Skeletal muscle tissue (tissue), 4 donors: ENCODE data around the gene SMG7. TPM values are rescaled to one million over a fixed set of nuclear protein-coding genes. Genes with fewer than 3 reads are reported as not detected.

Source experiments
- H3K27ac ChIP-seq: one replicate; pipeline ENCODE4 v1.7.0; 2013; ENCODE audit warnings: mild to moderate bottlenecking, low read depth, low read length, inconsistent platforms
- H3K27me3 ChIP-seq, 3 donors: one replicate each; pipeline ENCODE4 v1.7.0; 2013; ENCODE audit warnings: low read length in 3 of 3; ENCODE audit not compliant: control insufficient read depth in 3 of 3, insufficient read depth in 3 of 3
- H3K36me3 ChIP-seq, 3 donors: one replicate each; pipeline ENCODE4 v1.7.0; 2013; ENCODE audit warnings: low read length in 3 of 3; ENCODE audit not compliant: control insufficient read depth in 3 of 3, insufficient read depth in 3 of 3
- H3K4me1 ChIP-seq, 3 donors: one replicate each; pipeline ENCODE4 v1.7.0; 2013; ENCODE audit warnings: low read length in 3 of 3, mild to moderate bottlenecking in 3 of 3; ENCODE audit not compliant: control insufficient read depth in 3 of 3, insufficient read depth in 3 of 3
- H3K4me3 ChIP-seq, 3 donors: one replicate each; pipeline ENCODE4 v1.7.0; 2013; ENCODE audit warnings: low read length in 3 of 3
- H3K9ac ChIP-seq, 3 donors: one replicate each; pipeline ENCODE4 v1.7.0; 2013; ENCODE audit warnings: low read length in 3 of 3, mild to moderate bottlenecking in 3 of 3, moderate library complexity in 2 of 3, low read depth in 1 of 3
- H3K9me3 ChIP-seq, 3 donors: one replicate each; pipeline ENCODE4 v1.7.0; 2013; ENCODE audit warnings: low read length in 3 of 3; ENCODE audit not compliant: control insufficient read depth in 3 of 3
- total RNA-seq: library from RNA; depleted of rRNA; stranded (reverse); fragments of >200 nt; gene quantifications from one replicate; pipeline ENCODE4 v1.2.3, GENCODE V29; 2014
- donor health status: Osteomylitis.

SMG7 gene
- total RNA-seq, 1 donor from 2014 or later = 9.4 TPM

- Histone ChIP-seq H3K36me3 (peaks cover 27 to 58% (median 46%) of the 10 kb centered on the region in 3 donors), H3K9ac (no peak overlapping the region), H3K4me1 (peaks cover 0 to 5% (median 0%) of the 10 kb centered on the region in 3 donors), H3K27me3 (no peaks in the 10 kb centered on the region), H3K9me3 (no peaks in the 10 kb centered on the region), H3K4me3 (no peak overlapping the region), H3K27ac (no peak overlapping the region)
These were observed 80.6 kb downstream of the SMG7 start for GRCh38 chr1:183552891-183553290.

DNA sequence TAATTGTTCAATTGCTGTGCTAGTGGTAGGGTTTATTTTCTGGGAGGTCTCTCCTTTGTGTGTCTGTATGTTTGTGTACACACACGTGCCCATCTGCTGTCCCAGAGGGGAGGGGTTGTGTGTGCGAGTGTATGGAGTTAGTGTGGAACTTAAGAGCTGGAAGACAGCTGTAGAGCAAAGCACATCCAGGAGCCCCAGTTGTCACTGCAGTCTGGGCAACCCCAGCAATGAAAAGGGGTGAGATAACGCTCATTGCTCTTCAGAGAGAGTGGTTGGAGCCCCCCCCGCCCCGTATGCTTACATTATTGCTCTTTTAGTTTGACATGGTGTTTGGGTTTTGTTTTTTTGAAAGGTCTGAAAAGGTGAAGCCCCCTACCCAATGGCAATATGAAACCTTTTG lies 81.0 kb downstream of the SMG7 start:
- H3K36me3 ChIP-seq = peaks cover 27 to 56% (median 43%) of the 10 kb centered on the region in 3 donors
- H3K9ac ChIP-seq = no peak overlapping the region
- H3K4me3 ChIP-seq = no peak overlapping the region
- no peaks in the 10 kb centered on the region for H3K9me3 ChIP-seq
- peaks cover 0 to 5% (median 0%) of the 10 kb centered on the region in 3 donors for H3K4me1 ChIP-seq
- H3K27me3 ChIP-seq = no peaks in the 10 kb centered on the region
- no peak overlapping the region for H3K27ac ChIP-seq

DNA sequence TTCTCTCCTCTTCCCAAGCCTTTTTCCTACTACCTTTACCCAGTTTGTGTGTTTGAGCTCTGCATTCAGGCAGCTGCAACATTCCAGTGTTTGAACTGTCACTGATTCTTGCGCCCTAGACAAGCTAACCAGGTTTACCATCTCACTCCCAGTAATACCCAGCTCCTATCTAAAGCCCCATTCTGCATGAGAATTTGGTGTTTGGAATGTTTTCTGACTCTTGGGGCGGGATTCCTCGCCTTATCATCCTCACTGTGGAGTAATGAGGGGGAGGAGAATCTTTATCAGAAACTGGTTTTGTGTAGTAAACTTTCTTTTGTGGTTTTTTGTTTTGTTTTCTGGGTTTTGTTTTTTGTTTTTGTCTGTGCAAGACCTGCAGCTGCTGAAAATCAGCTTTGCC lies 81.5 kb downstream of the SMG7 start:
- H3K27ac ChIP-seq = no peak overlapping the region
- peaks cover 27 to 51% (median 40%) of the 10 kb centered on the region in 3 donors for H3K36me3 ChIP-seq
- H3K4me1 ChIP-seq = peaks cover 0 to 5% (median 0%) of the 10 kb centered on the region in 3 donors
- no peaks in the 10 kb centered on the region for H3K9me3 ChIP-seq
- H3K9ac ChIP-seq = no peak overlapping the region
- H3K4me3 ChIP-seq = no peak overlapping the region
- H3K27me3 ChIP-seq = no peaks in the 10 kb centered on the region

DNA sequence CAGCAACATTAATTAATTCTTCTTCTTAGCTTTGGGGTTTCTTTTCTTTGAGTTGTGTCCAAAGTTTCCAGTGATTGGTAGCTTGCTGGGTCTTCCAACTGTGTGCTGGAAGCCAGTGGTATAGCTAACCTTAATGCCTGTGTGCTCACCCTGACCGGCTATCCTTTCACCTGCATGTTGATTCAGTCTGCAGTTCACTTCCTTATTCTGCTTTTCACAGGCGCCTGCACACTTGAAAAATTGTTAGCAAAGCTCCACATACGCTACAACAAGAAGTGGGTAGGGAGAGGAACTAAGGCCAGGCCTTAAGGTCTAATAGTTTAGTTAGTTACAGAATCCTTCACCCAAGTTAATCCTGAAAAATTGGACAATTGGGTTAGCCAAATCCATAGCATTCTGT lies 82.3 kb downstream of the SMG7 start:
- peaks cover 0 to 5% (median 0%) of the 10 kb centered on the region in 3 donors for H3K4me1 ChIP-seq
- no peak overlapping the region for H3K4me3 ChIP-seq
- peaks cover 27 to 43% (median 38%) of the 10 kb centered on the region in 3 donors for H3K36me3 ChIP-seq
- H3K27ac ChIP-seq = no peak overlapping the region
- no peaks in the 10 kb centered on the region for H3K9me3 ChIP-seq
- H3K27me3 ChIP-seq = no peaks in the 10 kb centered on the region
- no peak overlapping the region for H3K9ac ChIP-seq

DNA sequence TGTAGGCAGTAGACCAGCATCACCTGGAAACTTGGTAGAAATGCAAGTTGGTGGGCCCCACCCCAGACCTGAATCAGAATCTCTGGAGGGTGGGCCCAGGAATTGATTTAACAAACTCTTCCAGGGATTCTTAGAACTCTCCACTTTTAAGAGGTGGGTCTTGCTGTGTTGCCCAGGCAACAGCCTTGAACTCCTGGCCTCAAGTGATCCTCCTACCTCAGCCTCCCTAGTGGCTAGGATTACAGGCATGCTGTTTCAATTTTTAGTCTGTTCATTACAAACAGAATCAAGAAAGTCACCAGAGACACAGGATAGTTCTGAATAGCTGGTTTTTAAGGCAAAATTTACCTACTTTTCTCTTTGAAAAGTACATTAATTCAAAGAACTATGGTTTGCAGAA lies 86.8 kb downstream of the SMG7 start:
- Histone ChIP-seq H3K4me1 (no peaks in the 10 kb centered on the region), H3K27me3 (peaks cover 0 to 4% (median 0%) of the 10 kb centered on the region in 3 donors), H3K4me3 (no peak overlapping the region), H3K9ac (no peak overlapping the region), H3K9me3 (no peaks in the 10 kb centered on the region), H3K36me3 (peaks cover 3 to 10% (median 4%) of the 10 kb centered on the region in 3 donors), H3K27ac (no peak overlapping the region)

DNA sequence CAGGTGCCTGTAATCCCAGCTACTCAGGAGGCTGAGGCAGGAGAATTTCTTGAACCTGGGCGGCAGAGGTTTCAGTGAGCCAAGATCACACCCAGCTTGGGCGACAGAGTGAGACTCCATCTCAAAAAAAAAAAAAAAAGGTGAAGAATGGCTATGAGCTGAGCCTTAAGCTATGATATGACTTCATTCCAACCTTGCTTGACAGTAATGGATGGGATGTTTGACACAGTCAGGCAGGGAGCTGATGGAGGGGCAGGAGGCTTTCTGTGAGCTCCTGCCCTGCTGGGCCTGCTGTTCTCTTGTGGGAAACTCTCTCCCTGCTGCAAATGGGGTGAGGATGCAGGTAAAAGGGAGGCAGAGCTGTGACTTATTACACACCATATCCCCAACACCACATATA lies 90.4 kb downstream of the SMG7 start:
- H3K9me3 ChIP-seq = no peaks in the 10 kb centered on the region
- H3K4me1 ChIP-seq = peaks cover 4 to 10% (median 6%) of the 10 kb centered on the region in 3 donors

GRCh38 chr1:183565261-183565660 lies 93.0 kb downstream of the SMG7 start:
- no peak overlapping the region for H3K4me3 ChIP-seq
- H3K9ac ChIP-seq = no peak overlapping the region
- H3K9me3 ChIP-seq = no peaks in the 10 kb centered on the region
- H3K27me3 ChIP-seq = peaks cover 0 to 10% (median 3%) of the 10 kb centered on the region in 3 donors
- peaks cover 6 to 13% (median 8%) of the 10 kb centered on the region in 3 donors for H3K4me1 ChIP-seq
- H3K27ac ChIP-seq = no peak overlapping the region
- no peaks in the 10 kb centered on the region for H3K36me3 ChIP-seq

More for the DNA sequence above, 90.4 kb downstream of the SMG7 start:
- peaks cover 0 to 10% (median 3%) of the 10 kb centered on the region in 3 donors for H3K27me3 ChIP-seq
- H3K9ac ChIP-seq = no peak overlapping the region
- H3K27ac ChIP-seq = no peak overlapping the region
- H3K36me3 ChIP-seq = no peaks in the 10 kb centered on the region
- H3K4me3 ChIP-seq = no peak overlapping the region

DNA sequence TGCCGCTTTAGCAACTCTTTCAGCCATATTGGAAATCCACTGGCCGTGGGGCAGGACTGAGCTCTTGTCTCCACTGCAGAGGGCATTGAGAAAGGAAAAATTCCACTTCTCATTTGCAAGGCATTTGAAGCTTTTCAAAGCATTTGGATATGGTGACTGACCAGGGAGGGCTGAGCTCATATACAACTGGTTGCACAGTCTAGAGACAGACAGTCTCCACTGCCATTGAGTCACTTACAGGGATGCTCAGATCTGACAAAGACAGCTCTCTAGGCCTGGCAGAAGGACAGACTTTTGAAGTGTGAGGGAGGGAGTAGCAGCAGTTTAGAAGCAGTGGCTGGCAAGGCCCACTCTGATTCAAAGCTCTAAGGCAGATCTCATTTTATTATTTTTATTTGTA lies 93.7 kb downstream of the SMG7 start:
- no peak overlapping the region for H3K4me3 ChIP-seq
- H3K27me3 ChIP-seq = peaks cover 0 to 10% (median 3%) of the 10 kb centered on the region in 3 donors
- H3K36me3 ChIP-seq = no peaks in the 10 kb centered on the region
- H3K9me3 ChIP-seq = no peaks in the 10 kb centered on the region
- peaks cover 6 to 13% (median 8%) of the 10 kb centered on the region in 3 donors for H3K4me1 ChIP-seq
- no peak overlapping the region for H3K9ac ChIP-seq
- H3K27ac ChIP-seq = no peak overlapping the region

GRCh38 chr1:183567584-183567983 lies 95.3 kb downstream of the SMG7 start:
- peaks cover 0 to 10% (median 3%) of the 10 kb centered on the region in 3 donors for H3K27me3 ChIP-seq
- no peak overlapping the region for H3K9ac ChIP-seq
- peak overlapping the region; percentile 10 for H3K27ac ChIP-seq
- H3K9me3 ChIP-seq = no peaks in the 10 kb centered on the region
- peaks cover 6 to 13% (median 8%) of the 10 kb centered on the region in 3 donors for H3K4me1 ChIP-seq
- H3K4me3 ChIP-seq = no peak overlapping the region
- no peaks in the 10 kb centered on the region for H3K36me3 ChIP-seq

DNA sequence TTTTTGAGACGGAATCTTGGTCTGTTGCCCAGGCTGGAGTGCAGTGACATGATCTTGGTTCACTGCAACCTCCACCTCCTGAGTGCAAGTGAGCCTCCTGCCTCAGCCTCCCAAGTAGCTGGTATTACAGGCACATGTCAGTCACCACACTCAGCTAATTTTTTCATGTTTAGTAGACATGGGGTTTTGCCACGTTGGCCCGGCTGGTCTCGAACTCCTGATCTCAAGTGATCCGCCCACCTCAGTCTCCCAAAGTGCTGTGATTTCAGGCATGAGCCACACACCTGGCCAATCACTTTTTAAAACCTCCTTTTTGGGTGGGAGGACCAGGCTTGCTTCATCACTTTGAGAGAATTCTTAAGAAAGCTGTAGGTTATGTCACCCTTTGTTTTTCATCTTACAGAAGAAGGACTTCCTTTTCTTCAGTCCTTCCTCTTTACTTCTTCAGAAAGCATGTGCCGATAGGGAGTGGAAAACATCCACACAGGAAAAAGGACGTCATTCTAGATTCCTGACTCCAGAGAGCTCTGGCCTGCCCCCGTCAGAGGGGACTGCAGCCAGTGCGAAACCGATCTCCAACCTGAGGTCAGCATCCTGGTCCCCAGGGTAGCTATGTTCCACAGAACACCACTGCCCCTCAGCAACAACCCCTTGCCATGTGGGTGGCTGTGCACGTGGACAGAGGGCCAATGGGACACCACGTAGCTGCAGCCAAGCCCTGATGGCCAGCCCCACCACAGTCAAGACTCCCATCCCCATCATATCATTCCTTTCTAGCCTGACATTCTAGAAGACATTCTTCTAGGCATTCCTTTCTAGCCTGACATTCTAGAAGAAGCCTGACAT lies 96.1 kb downstream of the SMG7 start:
- H3K36me3 ChIP-seq = no peaks in the 10 kb centered on the region
- H3K27me3 ChIP-seq = peaks cover 0 to 6% (median 3%) of the 10 kb centered on the region in 3 donors
- H3K4me3 ChIP-seq = no peak overlapping the region
- H3K9ac ChIP-seq = no peak overlapping the region
- H3K27ac ChIP-seq = peak overlapping the region; percentile 60
- no peaks in the 10 kb centered on the region for H3K9me3 ChIP-seq
- H3K4me1 ChIP-seq = peaks cover 6 to 13% (median 8%) of the 10 kb centered on the region in 3 donors
